ENCODE measurements around the gene NUDT4.
"Not testable (repeated sequence)": the region's sequence is repeated elsewhere in the genome, so short reads cannot be mapped to it uniquely, and the experiment has no call there.

Gene NUDT4

DNA sequence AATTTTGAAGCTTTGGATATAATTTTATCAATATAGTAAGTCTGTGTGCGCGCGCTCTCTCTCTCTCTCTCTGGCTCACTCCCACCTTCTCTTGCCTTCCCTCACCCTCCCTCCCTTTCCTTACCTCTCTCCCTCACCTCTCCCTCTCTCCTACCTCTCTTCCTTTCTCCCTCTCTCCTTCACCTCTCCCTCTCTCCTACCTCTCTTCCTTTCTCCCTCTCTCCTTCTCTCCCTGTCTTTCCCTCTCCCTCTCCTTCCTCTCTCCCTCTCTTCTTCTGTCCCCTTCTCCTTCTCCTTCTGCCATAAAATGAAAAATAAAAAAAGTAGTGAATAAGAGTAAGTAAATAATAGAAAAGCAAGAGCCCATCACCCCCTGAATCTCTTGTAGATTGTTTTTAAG, 9.0 kb upstream of the NUDT4 start:
- no peak for DNase-seq

DNA sequence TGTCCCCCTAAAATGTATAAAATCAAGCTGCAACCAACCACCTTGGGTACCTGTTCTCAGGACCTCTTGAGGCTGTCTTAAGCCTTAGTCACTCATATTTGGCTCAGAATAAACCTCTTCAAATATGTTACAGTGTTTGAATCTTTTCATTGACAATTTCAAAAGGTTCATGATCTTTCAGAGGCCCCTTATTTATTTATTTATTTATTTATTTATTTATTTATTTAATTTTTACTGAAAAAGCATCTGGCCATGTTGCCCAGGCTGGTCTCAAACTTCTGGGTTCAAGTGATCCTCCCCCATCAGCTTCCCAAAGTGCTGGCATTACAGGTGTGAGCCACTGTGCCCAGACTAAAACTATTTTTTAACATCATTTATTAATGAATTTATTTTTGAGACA, 8.2 kb upstream of the NUDT4 start:
- no peak for DNase-seq

DNA sequence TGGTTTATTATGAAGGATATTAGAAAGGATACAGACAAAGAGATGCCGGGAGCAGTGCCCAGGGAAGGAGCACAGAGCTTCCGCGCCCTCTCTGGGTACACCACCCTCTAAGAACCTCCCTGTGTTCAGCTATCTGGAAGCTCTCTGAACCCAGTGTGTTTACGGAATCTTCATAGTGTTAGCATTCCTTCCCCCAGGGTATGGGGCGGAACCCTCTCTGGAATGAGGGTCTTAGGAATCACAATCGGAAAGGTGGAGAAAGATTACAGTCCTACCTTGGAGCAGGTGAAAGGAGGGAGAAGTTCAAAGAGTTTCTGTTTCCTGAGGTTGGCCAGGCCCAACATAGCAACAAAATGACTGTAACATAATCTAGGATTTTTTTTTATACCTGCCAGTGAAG, 6.8 kb upstream of the NUDT4 start:
- DNase-seq = no peak

DNA sequence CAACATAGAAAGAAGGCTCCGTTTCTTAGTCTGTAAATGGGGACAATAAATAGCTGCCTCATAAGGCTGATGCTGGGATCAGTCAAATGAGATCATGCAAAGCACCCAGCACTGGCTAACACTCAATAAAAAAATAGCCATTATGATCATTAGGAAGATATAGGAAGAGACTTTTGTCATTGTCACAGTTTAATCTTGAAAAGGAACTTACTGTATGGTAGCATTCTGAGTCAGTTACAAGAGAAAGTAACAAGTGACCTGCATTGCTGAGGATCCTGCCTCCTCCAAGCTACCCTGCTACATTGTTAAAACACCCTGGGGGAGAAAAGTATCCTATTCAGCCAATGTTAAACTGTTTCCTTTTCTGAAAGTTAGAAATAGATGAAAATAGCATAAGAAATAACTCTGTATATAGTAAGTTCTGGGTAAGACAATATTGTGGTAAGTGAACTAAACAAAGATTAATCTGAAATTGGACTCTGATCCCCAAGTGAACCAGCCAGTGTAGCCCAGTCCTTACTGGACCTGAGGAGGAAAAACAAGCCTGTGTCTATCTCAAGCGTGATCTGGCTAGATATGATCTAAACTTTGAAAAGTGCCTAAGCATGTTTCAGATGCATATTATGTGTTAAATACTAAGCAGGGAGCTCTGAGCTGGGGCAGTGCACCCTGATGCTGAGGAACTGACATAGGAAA, 3.6 kb upstream of the NUDT4 start:
- DNase-seq = no peak

DNA sequence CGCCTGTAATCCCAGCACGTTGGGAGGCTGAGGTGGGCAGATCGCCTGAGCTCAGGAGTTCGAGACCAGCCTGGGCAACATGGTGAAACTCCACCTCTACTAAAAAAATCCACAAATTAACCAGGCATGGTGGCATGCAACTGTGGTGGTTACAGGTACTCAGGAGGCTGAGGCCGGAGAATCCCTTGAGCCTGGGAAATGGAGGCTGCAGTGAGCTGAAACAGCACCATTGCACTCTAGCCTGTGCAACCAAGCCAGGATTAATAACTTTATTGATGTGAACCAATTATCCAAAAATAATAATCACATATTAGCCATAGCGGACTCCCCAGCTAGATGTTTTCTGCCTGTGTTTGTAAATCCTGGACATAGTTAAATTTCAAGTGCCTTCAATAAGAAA, 1.8 kb upstream of the NUDT4 start:
- DNase-seq = no peak

DNA sequence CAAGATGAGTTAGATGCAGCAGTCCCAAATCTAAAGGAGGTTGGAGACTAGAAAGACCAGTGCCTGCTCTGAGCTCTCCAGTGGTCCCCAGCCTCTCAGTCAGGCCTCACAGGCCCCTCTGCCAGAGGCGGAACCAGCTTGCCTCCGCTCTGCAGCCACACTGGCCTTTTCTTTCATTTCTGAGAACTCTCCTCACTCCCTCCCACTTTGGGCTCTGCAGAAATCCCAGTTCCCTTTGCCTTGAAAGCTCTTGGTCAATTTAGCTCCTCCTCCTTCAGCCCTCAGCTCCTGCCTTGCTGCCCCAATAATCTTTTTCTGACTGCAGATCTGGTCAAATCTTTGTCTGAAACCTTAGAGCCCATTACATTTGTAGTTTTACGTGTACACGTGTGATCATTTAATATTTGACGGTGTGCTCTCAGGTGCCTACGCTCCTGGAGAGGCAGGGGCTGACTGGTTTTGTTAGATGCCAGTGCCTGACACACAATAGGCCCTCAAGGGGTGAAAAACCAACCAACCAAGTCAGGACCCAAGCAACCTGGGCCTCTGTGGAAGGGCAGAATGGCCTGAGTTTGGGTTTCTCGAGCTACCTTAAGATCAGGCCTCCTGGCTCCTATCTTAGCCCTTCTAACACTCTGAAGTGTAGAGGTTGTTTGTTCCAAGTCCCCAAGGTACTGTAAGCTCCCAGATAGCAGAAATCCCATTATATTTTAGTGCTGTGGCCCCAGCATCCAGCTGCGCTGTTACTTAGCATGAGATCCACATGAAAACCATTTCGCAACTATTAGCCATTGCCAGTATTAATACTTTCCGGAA, 1.1 kb upstream of the NUDT4 start:
- no peak for DNase-seq

DNA sequence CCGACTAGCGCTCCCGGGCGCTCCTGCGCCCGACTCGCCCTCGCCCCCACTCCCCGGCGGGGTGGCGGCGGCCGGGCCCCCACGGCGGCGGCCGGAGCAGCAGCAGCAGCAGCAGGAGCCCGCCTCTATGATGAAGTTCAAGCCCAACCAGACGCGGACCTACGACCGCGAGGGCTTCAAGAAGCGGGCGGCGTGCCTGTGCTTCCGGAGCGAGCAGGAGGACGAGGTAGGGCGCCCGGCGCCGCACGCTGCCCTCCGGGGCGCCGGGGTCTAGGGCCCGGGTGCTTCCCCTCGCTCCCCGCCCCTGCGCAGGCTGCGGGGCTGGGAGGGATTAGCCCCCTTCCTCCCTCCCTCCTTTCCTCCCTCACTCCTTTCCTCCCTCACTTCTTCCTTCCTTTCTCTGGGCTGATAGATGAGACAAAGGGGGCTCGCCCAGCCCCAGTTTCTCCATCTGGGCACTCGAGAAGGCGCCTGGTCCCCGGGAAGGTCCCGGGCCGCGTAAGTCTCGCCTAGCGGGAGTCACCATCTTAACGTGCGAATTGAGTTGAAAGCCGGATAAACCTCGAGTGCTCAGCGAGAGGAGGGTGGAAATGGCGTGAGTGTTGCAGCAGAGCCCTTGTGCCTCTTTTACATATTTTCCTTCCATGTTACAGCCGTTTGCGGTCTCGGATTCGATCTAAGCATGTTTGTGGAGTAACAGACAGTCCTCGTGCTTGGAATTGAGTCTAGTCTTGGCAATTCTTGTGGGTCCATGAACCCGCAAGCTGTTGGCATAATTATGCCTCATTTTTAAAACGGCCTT, 672 bp downstream of the NUDT4 start:
- DNase-seq = peak; percentile 66

DNA sequence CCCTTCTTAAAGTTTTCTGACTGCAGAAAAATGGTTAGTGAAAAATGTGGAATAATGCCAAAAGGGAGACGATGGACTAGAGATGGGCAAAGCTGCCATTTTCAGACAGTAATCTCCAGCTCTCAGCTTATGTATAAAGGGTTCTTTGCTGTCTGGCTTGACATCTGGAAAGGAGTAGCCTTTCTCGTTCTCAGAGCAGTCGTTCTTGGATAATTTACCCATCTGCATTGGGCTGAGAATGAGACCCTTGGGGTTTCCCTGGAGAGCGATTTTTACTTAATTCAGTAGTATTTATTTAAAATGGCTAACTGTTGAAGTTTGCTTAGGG, 1.2 kb downstream of the NUDT4 start:
- peak; percentile 66 for DNase-seq

DNA sequence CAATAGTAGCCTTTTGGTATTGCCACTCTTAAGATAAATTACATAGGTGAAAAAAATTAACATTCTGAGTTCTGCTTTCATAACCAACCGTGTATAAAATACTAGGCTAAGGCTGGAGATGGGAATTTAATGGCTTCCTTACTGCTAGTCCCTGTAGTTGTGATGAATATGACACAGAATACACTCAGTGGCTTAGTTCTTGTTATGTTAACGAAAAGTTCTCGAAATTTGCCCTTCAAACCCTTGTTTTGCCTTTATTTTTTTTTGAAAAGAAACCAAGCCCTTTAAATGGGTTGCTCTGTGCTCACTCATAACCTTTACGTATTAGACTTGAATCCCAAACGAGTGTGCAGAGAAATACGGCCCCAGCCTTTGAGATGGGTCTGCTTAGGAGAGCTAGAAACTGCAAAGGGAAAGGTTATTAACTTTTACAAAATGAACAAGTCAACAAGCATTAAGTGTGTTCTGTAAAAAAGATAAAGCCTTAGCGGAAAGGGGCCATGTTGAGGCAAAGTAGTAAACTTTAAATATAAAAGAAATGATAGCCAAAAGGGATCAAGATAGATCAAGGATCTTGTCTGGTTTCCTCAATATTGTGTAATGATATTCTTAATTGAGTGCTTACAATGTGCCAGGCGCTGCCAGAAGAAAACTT, 1.7 kb downstream of the NUDT4 start:
- peak; percentile 41 for DNase-seq

DNA sequence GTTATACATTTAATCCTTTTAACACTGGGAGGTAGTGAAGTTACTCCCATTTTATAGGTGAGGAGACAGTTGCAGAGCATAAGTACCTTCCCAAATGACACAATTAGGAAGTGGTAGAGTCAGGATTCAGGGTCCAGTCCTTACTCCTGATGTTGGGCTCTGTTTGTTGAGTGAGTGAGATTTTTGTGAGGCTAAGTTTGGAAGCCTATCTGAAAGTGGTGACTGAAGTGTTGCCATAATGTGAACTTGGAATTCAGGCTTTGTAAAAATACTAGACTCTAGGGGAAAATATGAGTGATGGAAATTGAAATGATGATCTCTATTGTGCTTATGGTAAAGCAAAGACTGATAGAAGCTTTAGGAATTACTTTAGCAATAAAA, 2.2 kb downstream of the NUDT4 start:
- no peak for DNase-seq

DNA sequence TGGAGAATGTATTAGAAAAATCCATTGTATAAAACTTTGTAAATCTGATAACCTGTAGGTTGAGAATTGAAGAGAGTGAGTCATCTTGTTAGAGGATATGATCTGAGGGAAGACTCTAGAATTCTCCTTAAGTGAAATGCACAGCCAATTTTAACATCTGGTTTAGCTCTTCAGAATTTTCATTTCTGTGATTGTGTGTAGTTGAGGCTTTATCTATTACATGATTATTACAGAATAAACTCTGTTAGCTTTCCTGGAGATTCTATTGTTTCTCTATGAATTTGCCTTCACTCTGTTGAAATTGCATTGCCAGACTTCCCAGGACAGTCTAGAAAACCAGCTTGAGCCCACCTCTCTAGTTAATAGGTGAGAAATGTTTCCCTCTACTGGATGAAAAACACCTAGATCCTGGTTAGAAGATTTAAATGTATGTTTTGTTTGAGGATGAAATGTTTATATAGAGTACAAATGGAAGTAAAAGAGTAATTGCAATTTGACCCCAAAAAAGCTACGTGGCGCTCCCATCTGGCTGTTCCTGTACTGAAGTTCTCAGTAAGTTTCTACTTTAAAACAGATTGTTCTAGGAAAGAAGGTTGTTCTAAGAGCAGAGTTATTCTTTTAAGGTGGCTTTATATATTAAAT, 2.9 kb downstream of the NUDT4 start:
- DNase-seq = peak; percentile 66

DNA sequence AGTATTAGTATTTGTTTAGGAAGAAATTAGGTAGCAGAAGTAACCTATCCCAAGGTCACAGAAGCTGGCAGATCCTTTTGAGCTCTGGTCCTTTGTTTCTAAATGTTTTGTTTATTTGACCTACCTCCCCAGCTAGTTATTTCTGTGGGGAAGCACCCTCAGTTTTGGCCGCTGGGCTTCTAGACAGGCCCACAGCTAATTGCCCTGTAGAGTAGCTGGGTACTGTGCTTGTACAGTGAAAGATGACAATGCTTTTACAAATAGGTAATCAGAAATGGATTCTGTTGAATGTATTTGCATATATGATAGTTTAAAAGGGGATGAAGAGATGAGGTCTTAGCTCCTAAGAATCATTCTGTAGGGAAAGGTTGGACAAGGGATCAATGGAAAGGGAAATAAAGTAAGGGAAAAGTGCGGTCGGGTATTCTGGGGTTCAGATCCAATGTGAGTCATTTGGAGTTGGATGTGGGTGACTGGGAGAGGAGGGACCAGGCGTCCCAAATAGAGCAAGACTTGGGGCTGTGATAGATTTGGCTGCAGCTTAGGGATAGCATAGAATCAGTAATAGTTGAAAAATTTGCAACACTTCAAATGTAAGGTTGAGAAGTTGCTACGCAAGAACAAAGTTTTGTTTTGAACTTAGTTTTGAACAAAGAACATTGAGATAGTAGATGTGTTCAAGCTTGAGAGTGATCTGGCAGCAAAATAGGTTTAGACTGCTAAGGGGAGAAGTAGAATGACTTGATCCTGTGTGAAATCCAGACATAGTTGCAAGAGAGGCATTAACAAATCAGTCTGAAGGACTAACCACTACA, 3.6 kb downstream of the NUDT4 start:
- DNase-seq = no peak

DNA sequence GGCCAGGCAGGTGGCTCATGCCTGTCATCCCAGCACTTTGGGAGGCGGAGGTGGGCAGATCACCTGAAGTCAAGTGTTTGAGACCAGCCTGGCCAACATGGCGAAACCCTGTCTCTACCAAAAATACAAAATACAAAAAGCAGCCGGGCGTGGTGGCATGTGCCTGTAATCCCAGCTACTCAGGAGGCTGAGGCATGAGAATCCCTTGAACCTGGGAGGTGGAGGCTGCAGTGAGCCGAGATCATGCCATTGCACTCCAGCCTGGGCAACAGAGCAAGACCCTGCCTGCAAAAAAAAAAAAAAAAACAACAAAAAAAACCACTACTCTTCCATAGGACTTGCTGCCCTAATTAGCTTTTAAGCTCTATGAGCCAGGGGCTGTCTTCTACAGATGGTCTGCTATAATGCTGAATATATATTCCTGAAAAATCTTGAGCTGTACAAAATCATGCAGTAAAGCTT, 4.3 kb downstream of the NUDT4 start:
- not testable (repeated sequence) for DNase-seq

DNA sequence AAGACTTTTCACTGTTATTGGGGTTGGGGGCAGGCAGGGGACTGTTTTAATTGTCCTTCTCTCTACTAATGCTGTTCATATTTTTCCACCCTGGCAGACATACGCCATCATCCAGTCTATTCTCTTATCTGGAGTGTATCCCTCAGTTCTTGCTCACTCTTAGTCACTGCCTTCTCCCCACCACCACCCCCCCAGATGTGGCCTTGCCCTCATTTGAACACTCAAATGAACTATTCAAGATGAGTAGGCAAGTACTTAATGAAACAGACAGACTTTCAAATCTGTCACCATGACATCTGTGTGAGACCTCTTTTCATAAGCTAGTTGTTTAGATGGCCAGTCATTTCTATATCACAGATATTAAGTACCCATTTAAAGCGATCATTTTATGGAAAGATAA, 10.1 kb downstream of the NUDT4 start:
- DNase-seq = no peak

DNA sequence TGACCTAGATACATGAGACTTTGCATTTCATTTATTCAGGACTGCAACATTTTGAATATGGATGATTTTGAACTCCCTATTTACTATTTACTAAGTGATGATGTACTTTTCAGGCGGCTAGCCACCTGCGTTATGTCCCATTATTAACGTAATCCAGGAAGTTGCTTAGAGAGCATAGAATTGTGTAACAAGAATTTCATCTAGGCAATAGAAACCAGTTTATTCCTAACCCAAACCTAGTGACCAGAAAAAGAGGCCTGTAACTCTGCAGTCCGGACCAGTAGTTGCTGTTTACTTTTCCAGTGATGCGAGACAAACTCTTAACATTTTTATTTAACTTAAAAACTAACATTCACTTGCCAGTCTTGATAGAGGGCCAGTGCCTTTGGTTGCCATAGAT, 12.3 kb downstream of the NUDT4 start:
- no peak for DNase-seq

DNA sequence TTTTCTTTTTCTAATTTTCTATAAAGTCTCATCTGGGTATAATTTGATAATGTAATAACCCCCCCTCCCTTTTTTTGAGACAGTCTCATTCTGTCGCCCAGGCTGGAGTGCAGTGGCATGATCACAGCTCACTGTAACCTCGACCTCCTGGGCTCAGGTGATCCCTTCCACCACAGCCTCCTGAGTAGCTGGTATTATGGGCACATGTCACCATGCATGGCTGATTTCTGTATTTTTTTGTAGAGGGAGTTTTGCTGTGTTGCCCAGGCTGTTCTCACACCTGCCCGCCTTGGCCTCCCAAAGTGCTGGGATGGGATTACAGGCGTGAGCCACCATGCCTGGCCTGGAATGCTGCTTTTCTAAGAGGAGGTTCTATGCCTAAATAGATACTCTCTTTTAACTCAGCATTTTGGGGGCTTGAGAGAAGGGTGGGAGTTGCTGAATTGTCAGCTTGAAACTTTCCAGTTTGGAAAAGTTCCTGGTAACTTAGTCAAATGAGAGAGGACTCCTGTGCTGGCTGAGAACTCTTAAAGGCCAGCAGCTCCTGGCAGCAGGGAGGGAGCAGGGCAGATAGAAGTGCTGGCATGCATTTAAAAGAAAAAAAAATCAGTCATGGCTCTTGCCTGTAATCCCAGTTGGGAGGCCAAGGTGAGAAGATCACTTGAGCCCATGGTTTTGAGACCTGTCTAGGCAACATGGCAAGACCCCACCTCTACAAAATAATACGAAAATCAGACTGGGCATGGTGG, 13.0 kb downstream of the NUDT4 start:
- DNase-seq = no peak

DNA sequence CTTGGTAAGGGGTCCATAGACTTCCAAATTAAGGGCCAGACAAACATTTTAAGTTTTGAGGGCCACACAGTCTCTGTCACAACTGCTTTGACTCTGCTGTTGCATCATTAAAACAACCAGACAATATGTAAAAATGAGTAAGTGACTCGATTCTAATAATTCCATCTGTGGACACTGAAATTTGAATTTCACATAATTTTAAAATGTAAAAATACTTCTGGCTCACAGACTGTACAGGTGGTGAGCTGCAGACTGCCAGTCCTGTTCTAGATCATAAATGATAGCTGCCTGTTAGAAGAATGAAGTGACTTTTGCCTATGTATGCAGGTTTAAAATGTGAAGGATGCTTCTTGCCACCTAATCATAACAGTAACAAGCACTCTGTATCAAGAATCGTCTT, 15.7 kb downstream of the NUDT4 start:
- DNase-seq = no peak

DNA sequence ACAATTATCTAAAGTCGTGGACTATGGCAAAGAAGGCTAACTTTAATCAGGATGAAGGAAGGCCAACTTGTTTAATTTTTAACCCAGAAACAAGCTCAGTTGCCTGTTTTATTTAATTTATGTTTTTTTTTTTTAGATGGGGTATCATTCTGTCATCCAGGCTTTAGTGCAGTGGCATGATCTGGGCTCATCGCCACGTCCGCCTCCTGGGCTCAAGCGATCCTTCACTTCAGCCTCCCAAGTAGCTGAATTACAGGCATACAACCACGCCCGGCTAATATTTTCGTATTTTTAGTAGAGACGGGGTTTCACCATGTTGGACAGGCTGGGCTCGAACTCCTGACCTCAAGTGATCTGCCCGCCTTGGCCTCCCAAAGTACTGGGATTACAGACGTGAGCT, 19.7 kb downstream of the NUDT4 start:
- no peak for DNase-seq

DNA sequence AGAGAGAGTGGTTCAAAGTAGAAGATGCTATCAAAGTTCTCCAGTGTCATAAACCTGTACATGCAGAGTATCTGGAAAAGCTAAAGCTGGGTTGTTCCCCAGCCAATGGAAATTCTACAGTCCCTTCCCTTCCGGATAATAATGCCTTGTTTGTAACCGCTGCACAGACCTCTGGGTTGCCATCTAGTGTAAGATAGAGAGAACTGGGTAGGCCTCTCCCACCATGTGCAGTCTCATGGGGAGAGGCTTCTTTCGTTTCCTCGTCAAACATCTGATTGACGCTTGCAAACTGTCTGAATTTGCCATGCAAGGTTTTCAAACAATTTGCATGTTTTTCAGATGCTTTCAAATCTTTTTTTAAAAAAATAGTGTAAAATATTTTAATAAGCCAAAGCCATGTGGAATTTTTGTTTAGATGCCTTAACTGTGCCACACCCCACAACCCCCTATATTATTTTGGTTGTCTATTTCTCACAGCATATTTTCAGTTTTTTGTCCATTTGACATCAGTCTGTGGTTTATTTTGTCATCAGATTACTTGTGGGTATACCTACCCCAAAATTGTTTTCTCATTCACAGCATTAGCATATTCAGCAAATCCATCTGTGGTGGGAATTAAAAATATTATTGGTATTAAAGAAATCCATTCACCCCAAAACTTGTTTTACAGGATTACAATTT, 21.6 kb downstream of the NUDT4 start:
- DNase-seq = not testable (repeated sequence)

Measured in NCI-H1105 treated with DMSO at 0.1 percent for 48 hours (cell line).